ENCODE measurements around the gene IL6ST.

DNA sequence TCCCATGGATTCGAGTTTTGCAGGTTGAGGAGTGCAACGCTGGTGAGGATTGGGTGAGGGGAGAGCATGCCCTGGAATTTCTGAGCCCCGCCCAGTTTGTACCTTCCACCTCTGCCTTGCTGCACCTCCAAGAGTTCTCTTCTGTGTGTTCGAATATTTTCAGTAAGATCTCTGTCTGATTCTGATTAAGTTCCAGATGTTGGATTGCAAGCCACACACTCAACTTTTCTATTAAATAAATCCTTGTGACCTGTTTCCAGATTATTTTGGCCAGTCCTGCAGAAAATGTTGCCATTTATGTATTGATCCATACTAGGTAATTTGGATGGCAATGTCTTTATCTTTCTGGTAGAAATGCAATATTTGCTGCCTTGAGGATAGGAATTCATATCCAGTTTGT is 89.5 kb downstream of the IL6ST start:
- TF ChIP-seq CTCF (IDR thresholded peaks at IDR 0.05) (no peak), POLR2A (IDR thresholded peaks at IDR 0.05) (no peak)
